ENCODE data around the gene BUB1B.
"Not testable (repeated sequence)": the region's sequence is repeated elsewhere in the genome, so short reads cannot be mapped to it uniquely, and the experiment has no call there.

Gene BUB1B

DNA sequence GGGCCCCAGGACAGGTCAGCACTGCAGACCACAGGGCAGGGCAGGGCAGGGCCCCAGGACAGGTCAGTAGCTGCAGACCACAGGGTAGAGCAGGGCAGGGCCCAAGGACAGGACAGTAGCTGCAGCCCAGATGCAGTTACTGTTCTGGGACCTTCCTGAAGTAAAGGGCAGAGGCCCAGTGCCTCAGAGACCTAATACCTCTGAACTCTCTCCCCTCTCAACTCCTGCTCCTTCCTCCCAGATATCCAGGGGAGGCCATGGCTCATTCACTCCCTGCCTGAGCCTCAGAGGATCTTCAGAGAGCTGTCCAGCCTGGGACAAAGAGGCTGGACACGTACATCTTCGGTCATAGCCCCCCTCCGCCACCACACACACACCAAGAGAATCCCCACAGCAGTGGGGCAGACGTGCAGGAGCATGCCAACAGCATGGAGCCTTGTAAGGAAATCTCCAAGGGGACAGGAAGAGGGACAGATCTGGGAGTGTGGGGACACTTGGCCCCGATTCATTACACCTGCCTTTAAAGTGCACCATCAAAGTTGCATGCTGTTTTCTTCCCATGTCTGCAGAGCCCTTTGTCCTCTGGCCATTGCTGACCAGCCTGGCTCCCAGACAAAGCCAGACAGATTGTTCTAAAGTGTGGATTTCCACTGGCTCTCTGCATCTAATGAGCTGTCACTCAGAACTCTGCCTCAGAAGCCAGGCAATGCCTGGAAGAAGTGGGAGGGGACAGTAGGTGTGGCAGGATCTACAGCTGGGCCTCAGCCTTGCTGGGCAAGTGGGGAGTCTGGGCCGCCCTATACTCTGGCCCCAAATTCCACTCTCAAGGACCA, 24.2 kb upstream of the BUB1B start:
- no peak overlapping the region for H3K4me3 ChIP-seq (ENCODE audit: low read length in 2 of 2)
- no peak overlapping the region for H3K27ac ChIP-seq (ENCODE audit: low read length)
- H3K27me3 ChIP-seq (ENCODE audit: control insufficient read depth in 1 of 2, insufficient read depth in 2 of 2, low read length in 2 of 2), result peaks cover 0 to 4% of the 10 kb centered on the region in 2 donors
- no peaks in the 10 kb centered on the region for H3K36me3 ChIP-seq (ENCODE audit: control insufficient read depth in 2 of 2, insufficient read depth in 2 of 2, low read length in 2 of 2)
- no peaks in the 10 kb centered on the region for H3K9me3 ChIP-seq (ENCODE audit: control insufficient read depth in 2 of 2, low read length in 2 of 2)
- H3K9ac ChIP-seq (ENCODE audit: low read length in 2 of 2), result no peak overlapping the region
- H3K4me1 ChIP-seq (ENCODE audit: control insufficient read depth, insufficient read depth, low read length), result no peaks in the 10 kb centered on the region

DNA sequence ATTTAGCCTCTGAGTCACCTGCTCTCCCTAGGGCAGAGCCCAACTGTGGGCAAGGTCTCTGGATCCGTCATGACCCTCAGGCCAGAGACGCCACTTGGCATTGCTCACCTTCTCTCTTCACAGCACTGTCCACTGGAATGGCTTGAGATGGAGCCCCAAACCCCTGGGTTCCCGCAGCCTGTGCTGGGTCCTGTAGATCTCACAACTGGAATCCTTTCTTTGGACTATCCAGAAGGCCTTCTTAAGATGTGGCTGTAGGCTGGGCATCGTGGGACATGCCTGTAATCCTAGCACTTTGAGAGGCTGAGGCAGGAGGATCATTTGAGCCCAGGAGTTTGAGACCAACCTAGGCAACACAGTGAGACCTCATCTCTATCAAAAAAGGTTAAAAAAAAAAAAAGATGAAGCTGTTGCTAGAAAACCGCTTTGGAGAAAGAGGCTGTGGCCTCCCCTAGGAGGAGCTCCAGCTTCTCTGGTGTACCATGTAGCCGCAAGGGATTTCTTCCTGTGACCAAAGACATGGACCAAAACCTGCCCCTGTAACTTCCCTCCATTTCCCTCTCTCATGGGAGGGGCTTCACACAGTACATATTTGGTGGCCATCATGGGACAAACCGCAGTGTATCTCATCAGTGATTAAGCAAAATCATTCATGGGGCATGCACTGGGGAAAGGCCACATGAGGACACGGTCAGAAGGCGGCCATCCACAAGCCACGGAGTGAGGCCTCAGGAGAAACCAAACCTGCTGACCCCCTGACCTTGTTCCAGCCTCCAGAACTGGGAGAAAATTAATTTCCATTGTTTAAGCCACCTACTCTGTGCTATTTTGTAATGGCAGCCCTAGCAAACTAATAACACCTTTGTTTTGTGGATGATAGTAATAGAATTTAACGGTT, 23.3 kb upstream of the BUB1B start:
- H3K27me3 ChIP-seq (ENCODE audit: control insufficient read depth in 1 of 2, insufficient read depth in 2 of 2, low read length in 2 of 2), result peaks cover 0 to 1% of the 10 kb centered on the region in 2 donors
- no peak overlapping the region for H3K9ac ChIP-seq (ENCODE audit: low read length in 2 of 2)
- no peaks in the 10 kb centered on the region for H3K36me3 ChIP-seq (ENCODE audit: control insufficient read depth in 2 of 2, insufficient read depth in 2 of 2, low read length in 2 of 2)
- no peaks in the 10 kb centered on the region for H3K9me3 ChIP-seq (ENCODE audit: control insufficient read depth in 2 of 2, low read length in 2 of 2)
- no peak overlapping the region for H3K4me3 ChIP-seq (ENCODE audit: low read length in 2 of 2)
- H3K27ac ChIP-seq (ENCODE audit: low read length), result no peak overlapping the region
- no peaks in the 10 kb centered on the region for H3K4me1 ChIP-seq (ENCODE audit: control insufficient read depth, insufficient read depth, low read length)

DNA sequence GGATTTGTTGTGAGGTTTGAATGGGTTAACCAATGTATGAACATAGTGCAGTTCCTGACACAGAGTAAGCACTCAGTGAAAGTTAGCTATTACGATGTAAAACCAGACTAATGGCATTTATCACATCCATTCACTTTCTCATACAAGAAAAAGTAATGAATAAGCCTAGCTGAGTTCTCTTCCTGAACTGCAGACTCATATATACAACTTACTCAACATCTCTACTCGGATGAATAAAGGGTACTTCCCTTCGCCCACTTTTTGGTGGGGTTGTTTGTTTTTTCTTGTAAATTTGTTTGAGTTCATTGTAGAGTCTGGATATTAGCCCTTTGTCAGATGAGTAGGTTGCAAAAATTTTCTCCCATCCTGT, 22.7 kb upstream of the BUB1B start:
- not testable (repeated sequence) for H3K27ac ChIP-seq (ENCODE audit: low read length); H3K9ac ChIP-seq (ENCODE audit: low read length in 2 of 2); H3K27me3 ChIP-seq (ENCODE audit: control insufficient read depth in 1 of 2, insufficient read depth in 2 of 2, low read length in 2 of 2); H3K4me1 ChIP-seq (ENCODE audit: control insufficient read depth, insufficient read depth, low read length); H3K9me3 ChIP-seq (ENCODE audit: control insufficient read depth in 2 of 2, low read length in 2 of 2); H3K4me3 ChIP-seq (ENCODE audit: low read length in 2 of 2); H3K36me3 ChIP-seq (ENCODE audit: control insufficient read depth in 2 of 2, insufficient read depth in 2 of 2, low read length in 2 of 2)

DNA sequence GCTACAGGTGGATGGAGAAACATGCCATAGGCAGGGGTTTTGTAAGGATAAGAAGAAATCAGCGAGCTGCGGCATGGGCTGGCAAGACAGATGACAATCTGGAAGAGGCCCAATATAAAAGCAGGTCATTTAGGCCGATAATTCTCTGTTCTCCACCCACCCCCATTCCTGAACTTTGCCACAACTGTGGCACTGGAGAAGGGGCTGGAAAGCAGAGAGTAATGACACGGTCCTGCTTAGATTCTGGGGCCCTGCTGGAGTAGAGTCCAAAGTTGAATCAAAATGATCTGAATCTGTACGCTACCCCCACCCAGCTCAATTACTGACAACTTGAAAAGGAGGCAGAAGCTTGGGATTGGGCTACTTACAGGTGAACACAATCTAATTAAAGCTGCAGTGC, 18.4 kb upstream of the BUB1B start:
- Histone ChIP-seq H3K9ac (ENCODE audit: low read length in 2 of 2) (no peak overlapping the region), H3K4me1 (ENCODE audit: control insufficient read depth, insufficient read depth, low read length) (no peaks in the 10 kb centered on the region), H3K27ac (ENCODE audit: low read length) (no peak overlapping the region), H3K36me3 (ENCODE audit: control insufficient read depth in 2 of 2, insufficient read depth in 2 of 2, low read length in 2 of 2) (no peaks in the 10 kb centered on the region), H3K9me3 (ENCODE audit: control insufficient read depth in 2 of 2, low read length in 2 of 2) (no peaks in the 10 kb centered on the region), H3K4me3 (ENCODE audit: low read length in 2 of 2) (no peak overlapping the region), H3K27me3 (ENCODE audit: control insufficient read depth in 1 of 2, insufficient read depth in 2 of 2, low read length in 2 of 2) (no peaks in the 10 kb centered on the region)

DNA sequence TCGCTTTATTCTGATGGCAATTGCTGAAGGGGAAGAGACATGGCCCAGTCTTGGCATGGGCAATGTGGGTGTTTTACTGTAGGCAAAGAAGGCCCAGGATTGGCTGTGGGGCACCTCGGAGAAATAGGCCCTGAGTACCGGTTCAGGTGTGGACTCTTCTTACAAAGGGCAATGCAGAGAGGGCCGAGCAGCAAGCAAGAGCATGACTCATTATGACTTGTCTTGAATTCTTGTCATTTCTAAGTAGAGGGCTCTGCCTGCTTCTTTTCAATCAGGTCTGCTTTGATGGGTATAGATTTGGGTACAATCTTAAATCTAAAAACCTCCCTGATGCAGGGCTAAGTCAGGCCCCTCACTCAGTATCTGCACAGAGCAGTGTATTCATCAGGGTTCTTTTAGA, 14.8 kb upstream of the BUB1B start:
- Histone ChIP-seq H3K9ac (ENCODE audit: low read length in 2 of 2) (no peak overlapping the region), H3K27ac (ENCODE audit: low read length) (no peak overlapping the region), H3K9me3 (ENCODE audit: control insufficient read depth in 2 of 2, low read length in 2 of 2) (no peaks in the 10 kb centered on the region), H3K27me3 (ENCODE audit: control insufficient read depth in 1 of 2, insufficient read depth in 2 of 2, low read length in 2 of 2) (no peaks in the 10 kb centered on the region), H3K36me3 (ENCODE audit: control insufficient read depth in 2 of 2, insufficient read depth in 2 of 2, low read length in 2 of 2) (no peaks in the 10 kb centered on the region), H3K4me3 (ENCODE audit: low read length in 2 of 2) (no peak overlapping the region), H3K4me1 (ENCODE audit: control insufficient read depth, insufficient read depth, low read length) (no peaks in the 10 kb centered on the region)

DNA sequence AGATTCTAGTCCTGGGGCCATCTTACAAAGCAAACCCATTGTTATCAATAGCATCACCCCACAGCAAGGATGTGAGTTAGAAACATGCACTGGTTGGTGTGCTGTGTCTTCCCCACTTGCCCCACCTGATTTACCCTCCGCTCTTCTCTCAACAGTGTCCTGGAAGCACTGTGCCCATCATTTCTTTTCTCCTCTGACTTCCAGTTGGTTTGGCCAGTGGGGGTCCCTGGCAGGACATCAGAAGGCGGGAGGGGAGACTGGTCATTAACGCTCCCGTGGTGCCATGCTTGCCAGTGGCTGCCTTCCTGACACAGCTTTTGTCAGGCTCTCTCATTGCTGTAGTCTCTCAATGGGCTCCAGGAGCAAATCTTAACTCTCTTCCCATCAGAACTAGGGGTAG, 11.5 kb upstream of the BUB1B start:
- no peak overlapping the region for H3K4me3 ChIP-seq (ENCODE audit: low read length in 2 of 2)
- H3K9me3 ChIP-seq (ENCODE audit: control insufficient read depth in 2 of 2, low read length in 2 of 2), result no peaks in the 10 kb centered on the region
- no peak overlapping the region for H3K9ac ChIP-seq (ENCODE audit: low read length in 2 of 2)
- no peaks in the 10 kb centered on the region for H3K36me3 ChIP-seq (ENCODE audit: control insufficient read depth in 2 of 2, insufficient read depth in 2 of 2, low read length in 2 of 2)
- no peaks in the 10 kb centered on the region for H3K27me3 ChIP-seq (ENCODE audit: control insufficient read depth in 1 of 2, insufficient read depth in 2 of 2, low read length in 2 of 2)
- H3K27ac ChIP-seq (ENCODE audit: low read length), result no peak overlapping the region
- H3K4me1 ChIP-seq (ENCODE audit: control insufficient read depth, insufficient read depth, low read length), result no peaks in the 10 kb centered on the region

DNA sequence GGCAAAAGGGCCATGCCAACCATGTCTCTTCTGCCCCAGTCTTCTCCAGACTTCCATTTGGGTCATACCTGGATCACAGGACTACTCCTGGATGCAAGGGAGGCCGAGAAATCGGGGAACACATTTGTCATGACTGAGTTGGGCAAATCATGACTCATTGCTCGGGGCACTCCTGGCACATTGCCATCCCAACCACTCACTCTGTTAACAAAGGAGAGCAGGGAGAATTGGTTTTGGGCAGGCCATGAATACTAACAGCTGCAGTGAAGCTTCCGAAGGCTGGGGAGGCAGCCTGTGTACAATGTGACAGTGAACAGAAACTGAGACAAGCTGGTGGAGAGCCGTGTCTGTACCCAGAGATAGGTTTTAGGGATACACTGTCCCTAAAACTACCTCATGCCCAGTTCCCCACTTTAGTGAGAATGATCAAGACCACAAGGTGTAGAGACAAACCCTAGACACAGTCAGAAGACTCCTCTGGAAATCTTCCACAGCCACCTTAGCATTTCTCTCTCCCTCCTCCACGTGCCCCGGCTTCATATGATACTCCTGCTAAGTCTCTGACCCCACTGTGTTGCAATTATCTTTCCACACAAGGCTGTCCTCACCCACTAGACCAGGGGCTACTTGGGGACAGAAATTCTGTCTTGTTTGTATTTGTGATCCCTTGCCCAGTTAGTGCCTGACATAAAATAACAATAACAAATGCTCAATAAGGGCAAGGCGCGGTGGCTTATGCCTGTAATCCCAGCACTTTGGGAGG, 10.5 kb upstream of the BUB1B start:
- Histone ChIP-seq H3K9me3 (ENCODE audit: control insufficient read depth in 2 of 2, low read length in 2 of 2) (no peaks in the 10 kb centered on the region), H3K4me3 (ENCODE audit: low read length in 2 of 2) (no peak overlapping the region), H3K36me3 (ENCODE audit: control insufficient read depth in 2 of 2, insufficient read depth in 2 of 2, low read length in 2 of 2) (no peaks in the 10 kb centered on the region), H3K9ac (ENCODE audit: low read length in 2 of 2) (no peak overlapping the region), H3K27ac (ENCODE audit: low read length) (no peak overlapping the region), H3K4me1 (ENCODE audit: control insufficient read depth, insufficient read depth, low read length) (no peaks in the 10 kb centered on the region), H3K27me3 (ENCODE audit: control insufficient read depth in 1 of 2, insufficient read depth in 2 of 2, low read length in 2 of 2) (no peaks in the 10 kb centered on the region)

DNA sequence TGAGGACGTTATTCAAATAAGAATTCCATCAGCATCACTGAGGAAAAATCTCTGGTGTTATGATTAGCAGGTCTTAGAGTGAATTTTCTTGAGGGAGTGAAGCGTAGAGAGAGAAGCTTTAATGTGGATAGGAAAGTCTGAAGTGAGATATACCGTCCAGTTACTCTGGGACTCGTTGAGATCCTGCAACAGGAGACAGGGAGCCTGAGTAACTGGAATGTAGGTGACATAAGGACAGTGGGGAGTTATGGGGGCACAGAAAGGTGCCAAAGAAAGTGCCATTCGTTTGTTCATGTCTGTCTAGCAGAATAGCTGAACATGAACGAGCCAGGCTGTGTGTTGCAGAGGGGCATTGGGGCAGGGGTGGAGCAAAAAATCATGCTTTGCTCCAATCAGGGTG, 9.4 kb upstream of the BUB1B start:
- H3K9ac ChIP-seq (ENCODE audit: low read length in 2 of 2), result no peak overlapping the region
- H3K36me3 ChIP-seq (ENCODE audit: control insufficient read depth in 2 of 2, insufficient read depth in 2 of 2, low read length in 2 of 2), result no peaks in the 10 kb centered on the region
- H3K27me3 ChIP-seq (ENCODE audit: control insufficient read depth in 1 of 2, insufficient read depth in 2 of 2, low read length in 2 of 2), result no peaks in the 10 kb centered on the region
- H3K27ac ChIP-seq (ENCODE audit: low read length), result no peak overlapping the region
- H3K4me3 ChIP-seq (ENCODE audit: low read length in 2 of 2), result no peak overlapping the region
- no peaks in the 10 kb centered on the region for H3K9me3 ChIP-seq (ENCODE audit: control insufficient read depth in 2 of 2, low read length in 2 of 2)
- H3K4me1 ChIP-seq (ENCODE audit: control insufficient read depth, insufficient read depth, low read length), result no peaks in the 10 kb centered on the region

DNA sequence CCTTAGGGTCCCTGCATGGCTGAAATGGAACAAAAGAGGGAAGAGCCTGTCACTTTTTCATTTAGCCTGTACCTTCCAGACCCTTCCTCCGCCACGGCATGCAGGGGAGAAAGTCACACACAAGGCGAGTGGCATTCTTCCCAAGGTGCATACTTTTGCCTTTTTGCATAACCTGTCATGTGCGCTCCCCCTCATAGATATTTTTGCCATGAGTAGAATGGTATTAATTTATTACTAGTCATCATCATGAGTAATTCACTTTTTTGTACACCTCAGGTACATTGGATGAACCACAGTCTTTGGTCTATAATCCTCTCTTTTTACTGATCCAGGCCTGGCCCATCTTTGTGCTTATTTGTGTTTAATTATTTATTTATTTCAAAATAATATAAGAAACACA, 8.9 kb upstream of the BUB1B start:
- H3K27me3 ChIP-seq (ENCODE audit: control insufficient read depth in 1 of 2, insufficient read depth in 2 of 2, low read length in 2 of 2), result no peaks in the 10 kb centered on the region
- no peaks in the 10 kb centered on the region for H3K36me3 ChIP-seq (ENCODE audit: control insufficient read depth in 2 of 2, insufficient read depth in 2 of 2, low read length in 2 of 2)
- H3K4me1 ChIP-seq (ENCODE audit: control insufficient read depth, insufficient read depth, low read length), result no peaks in the 10 kb centered on the region
- H3K4me3 ChIP-seq (ENCODE audit: low read length in 2 of 2), result no peak overlapping the region
- H3K9ac ChIP-seq (ENCODE audit: low read length in 2 of 2), result no peak overlapping the region
- no peak overlapping the region for H3K27ac ChIP-seq (ENCODE audit: low read length)
- no peaks in the 10 kb centered on the region for H3K9me3 ChIP-seq (ENCODE audit: control insufficient read depth in 2 of 2, low read length in 2 of 2)

DNA sequence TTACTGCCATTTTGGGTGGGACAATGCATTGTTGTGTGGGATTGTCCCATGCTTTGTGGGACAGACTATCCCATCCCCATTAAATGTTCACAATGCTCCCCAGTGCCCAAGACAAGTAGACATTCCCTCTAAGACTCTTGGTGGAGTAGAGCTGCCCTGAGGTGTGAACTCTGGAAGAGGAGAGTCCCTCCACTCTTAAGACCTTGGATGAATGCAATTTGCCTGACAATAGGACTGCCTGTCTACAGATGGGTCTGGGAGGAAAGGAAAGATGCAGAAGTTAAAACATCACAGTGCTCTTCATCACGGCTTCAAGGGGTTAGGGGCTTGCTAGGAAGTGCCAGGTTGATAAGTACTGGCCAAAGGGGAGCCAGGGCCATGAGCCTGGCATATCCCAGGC, 6.0 kb upstream of the BUB1B start:
- H3K4me3 ChIP-seq (ENCODE audit: low read length in 2 of 2); H3K27me3 ChIP-seq (ENCODE audit: control insufficient read depth in 1 of 2, insufficient read depth in 2 of 2, low read length in 2 of 2); H3K9me3 ChIP-seq (ENCODE audit: control insufficient read depth in 2 of 2, low read length in 2 of 2); H3K36me3 ChIP-seq (ENCODE audit: control insufficient read depth in 2 of 2, insufficient read depth in 2 of 2, low read length in 2 of 2); H3K4me1 ChIP-seq (ENCODE audit: control insufficient read depth, insufficient read depth, low read length); H3K9ac ChIP-seq (ENCODE audit: low read length in 2 of 2); H3K27ac ChIP-seq (ENCODE audit: low read length): not testable (repeated sequence)
